HEK293 (cell line): ENCODE results near the gene ZNF792.

Experiments
- CTCF ChIP-seq: fragments of 450-650 bp; formaldehyde crosslinking; IDR thresholded peaks from 2 replicates; pipeline ENCODE4 v1.5.1; 2016; ENCODE audit warnings: missing biosample characterization, missing genetic modification characterization
- FEZF1 ChIP-seq: fragments of 450-650 bp; formaldehyde crosslinking; IDR thresholded peaks from 2 replicates; pipeline ENCODE4 v1.5.1; 2016; ENCODE audit warnings: missing biosample characterization, missing genetic modification characterization
- GLIS1 ChIP-seq: fragments of 450-650 bp; formaldehyde crosslinking; IDR thresholded peaks from 2 replicates; pipeline ENCODE4 v1.5.1; 2016; ENCODE audit warnings: missing biosample characterization, missing genetic modification characterization
- KLF16 ChIP-seq: fragments of 450-650 bp; formaldehyde crosslinking; IDR thresholded peaks from 2 replicates; pipeline ENCODE4 v1.5.1; 2017; ENCODE audit warnings: missing biosample characterization, missing genetic modification characterization
- KLF7 ChIP-seq: fragments of 450-650 bp; formaldehyde crosslinking; IDR thresholded peaks from 2 replicates; pipeline ENCODE4 v1.5.1; 2016; ENCODE audit warnings: missing biosample characterization, missing genetic modification characterization, borderline replicate concordance
- MEIS1 ChIP-seq: sonication (generic); formaldehyde crosslinking; IDR thresholded peaks from 2 replicates; pipeline ENCODE4 v1.8.1; 2022; ENCODE audit warnings: missing genetic modification reagents, mild to moderate bottlenecking, borderline replicate concordance
- SP2 ChIP-seq: fragments of 450-650 bp; formaldehyde crosslinking; IDR thresholded peaks from 2 replicates; pipeline ENCODE4 v1.5.1; 2016; ENCODE audit warnings: missing biosample characterization, missing genetic modification characterization
- YY1 ChIP-seq: fragments of 450-650 bp; formaldehyde crosslinking; IDR thresholded peaks from 2 replicates; pipeline ENCODE4 v1.5.1; 2018; ENCODE audit warnings: missing biosample characterization, missing genetic modification characterization
- ZBTB8A ChIP-seq: fragments of 450-650 bp; formaldehyde crosslinking; IDR thresholded peaks from 2 replicates; pipeline ENCODE4 v1.5.1; 2016; ENCODE audit warnings: missing biosample characterization, missing genetic modification characterization
- ZFP41 ChIP-seq: fragments of 450-650 bp; formaldehyde crosslinking; IDR thresholded peaks from 2 replicates; pipeline ENCODE4 v1.5.1; 2016; ENCODE audit warnings: missing biosample characterization, missing genetic modification characterization, borderline replicate concordance
- ZNF324 ChIP-seq: fragments of 450-650 bp; formaldehyde crosslinking; IDR thresholded peaks from 2 replicates; pipeline ENCODE4 v1.5.1; 2016; ENCODE audit warnings: missing biosample characterization, missing genetic modification characterization
- ZNF529 ChIP-seq: fragments of 450-650 bp; formaldehyde crosslinking; IDR thresholded peaks from 2 replicates; pipeline ENCODE4 v1.5.1; 2017; ENCODE audit warnings: missing genetic modification characterization, missing biosample characterization; ENCODE audit not compliant: insufficient replicate concordance
- ZNF571 ChIP-seq: fragments of 450-650 bp; formaldehyde crosslinking; IDR thresholded peaks from 2 replicates; pipeline ENCODE4 v1.5.0; 2017; ENCODE audit warnings: missing biosample characterization, missing genetic modification characterization
- ZNF600 ChIP-seq: fragments of 450-650 bp; formaldehyde crosslinking; IDR thresholded peaks from 2 replicates; pipeline ENCODE4 v1.5.1; 2016; ENCODE audit warnings: missing biosample characterization, missing genetic modification characterization
- ZNF621 ChIP-seq: fragments of 450-650 bp; formaldehyde crosslinking; IDR thresholded peaks from 2 replicates; pipeline ENCODE4 v1.5.1; 2017; ENCODE audit warnings: missing biosample characterization, missing genetic modification characterization
- ZNF785 ChIP-seq: fragments of 450-650 bp; formaldehyde crosslinking; IDR thresholded peaks from 2 replicates; pipeline ENCODE4 v1.5.1; 2016; ENCODE audit warnings: missing biosample characterization, missing genetic modification characterization
- TF ChIP-seq, protein P1 (sequence below): IDR thresholded peaks from 2 replicates; pipeline ENCODE4 v1.6.1; 2011; ENCODE audit warnings: mild to moderate bottlenecking, low read depth, low read length, borderline replicate concordance
- TF ChIP-seq, protein P2 (sequence below): fragments of 450-650 bp; formaldehyde crosslinking; IDR thresholded peaks from 2 replicates; pipeline ENCODE4 v1.5.1; 2016; ENCODE audit warnings: missing biosample characterization, missing genetic modification characterization, low read depth
- TF ChIP-seq, protein P3 (sequence below): fragments of 450-650 bp; formaldehyde crosslinking; IDR thresholded peaks from 2 replicates; pipeline ENCODE4 v1.5.1; 2017; ENCODE audit warnings: missing biosample characterization, missing genetic modification characterization
- TF ChIP-seq, protein P4 (sequence below): fragments of 450-650 bp; formaldehyde crosslinking; IDR thresholded peaks from 2 replicates; pipeline ENCODE4 v1.5.1; 2016; ENCODE audit warnings: missing biosample characterization, missing genetic modification characterization, borderline replicate concordance
- TF ChIP-seq, protein P5 (sequence below): fragments of 450-650 bp; formaldehyde crosslinking; IDR thresholded peaks from 2 replicates; pipeline ENCODE4 v1.5.1; 2017; ENCODE audit warnings: missing biosample characterization, mild to moderate bottlenecking, missing genetic modification characterization, moderate library complexity

ZNF792 gene

DNA sequence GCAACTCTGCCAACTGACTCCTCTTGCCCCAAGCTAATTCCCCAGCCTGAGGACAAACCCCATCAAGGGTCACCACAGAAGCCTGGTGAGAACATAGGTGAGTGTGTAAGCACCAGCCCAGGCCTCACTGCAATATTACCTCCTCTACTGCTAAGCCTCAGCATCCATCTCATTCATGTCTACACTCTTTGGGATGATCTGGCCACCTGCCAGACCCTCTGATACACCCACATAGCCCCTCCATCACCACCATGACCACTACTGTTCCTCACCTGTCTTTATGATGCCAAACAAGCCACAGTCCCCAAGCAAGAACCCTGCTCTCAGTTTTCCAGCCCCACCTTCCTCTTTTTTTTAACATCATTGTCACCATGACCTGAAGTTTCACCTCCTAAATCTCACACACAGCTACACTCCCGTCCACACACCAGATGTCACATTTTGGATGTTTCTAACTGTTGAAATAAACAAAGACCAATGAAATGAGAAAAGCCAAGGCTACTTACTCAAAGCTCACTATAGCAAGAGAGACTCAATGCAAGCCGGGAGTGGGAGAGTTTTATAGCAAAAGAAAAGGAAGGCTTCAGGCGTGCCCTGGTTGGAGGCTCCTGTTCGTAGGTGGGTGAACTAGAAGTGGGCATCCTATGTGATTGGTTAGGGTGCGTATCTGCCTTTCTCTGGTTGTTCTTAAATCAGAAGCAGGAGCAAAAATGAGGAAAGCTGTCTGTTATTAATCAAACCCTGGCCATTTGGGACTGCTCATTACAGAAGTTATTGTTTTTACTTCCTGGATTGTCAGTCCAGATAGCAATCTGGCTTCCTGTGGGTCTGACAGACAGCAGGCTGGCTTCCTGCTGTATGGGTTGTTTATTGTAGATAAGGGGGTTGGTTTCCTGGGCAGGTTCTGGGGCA lies 2.0 kb downstream of the ZNF792 start (continued):
- TF ChIP-seq SP2 (tag by site-specific recombination) (peak; percentile 54), FEZF1 (tag by site-specific recombination) (peak; percentile 63), ZNF529 (no peak), ZBTB8A (tag by site-specific recombination) (no peak), KLF7 (tag by site-specific recombination) (no peak), ZFP41 (no peak), MEIS1 (no peak), ZNF785 (tag by site-specific recombination) (no peak), CTCF (tag by site-specific recombination) (no peak), YY1 (tag by site-specific recombination) (no peak), ZNF621 (tag by site-specific recombination) (no peak), KLF16 (tag by site-specific recombination) (no peak), ZNF571 (tag by site-specific recombination) (no peak), ZNF600 (tag by site-specific recombination) (no peak), GLIS1 (tag by site-specific recombination) (peak; percentile 65), ZNF324 (no peak)
- TF ChIP-seq, protein P1, sequence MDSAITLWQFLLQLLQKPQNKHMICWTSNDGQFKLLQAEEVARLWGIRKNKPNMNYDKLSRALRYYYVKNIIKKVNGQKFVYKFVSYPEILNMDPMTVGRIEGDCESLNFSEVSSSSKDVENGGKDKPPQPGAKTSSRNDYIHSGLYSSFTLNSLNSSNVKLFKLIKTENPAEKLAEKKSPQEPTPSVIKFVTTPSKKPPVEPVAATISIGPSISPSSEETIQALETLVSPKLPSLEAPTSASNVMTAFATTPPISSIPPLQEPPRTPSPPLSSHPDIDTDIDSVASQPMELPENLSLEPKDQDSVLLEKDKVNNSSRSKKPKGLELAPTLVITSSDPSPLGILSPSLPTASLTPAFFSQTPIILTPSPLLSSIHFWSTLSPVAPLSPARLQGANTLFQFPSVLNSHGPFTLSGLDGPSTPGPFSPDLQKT, result no peak
- TF ChIP-seq, protein P2, sequence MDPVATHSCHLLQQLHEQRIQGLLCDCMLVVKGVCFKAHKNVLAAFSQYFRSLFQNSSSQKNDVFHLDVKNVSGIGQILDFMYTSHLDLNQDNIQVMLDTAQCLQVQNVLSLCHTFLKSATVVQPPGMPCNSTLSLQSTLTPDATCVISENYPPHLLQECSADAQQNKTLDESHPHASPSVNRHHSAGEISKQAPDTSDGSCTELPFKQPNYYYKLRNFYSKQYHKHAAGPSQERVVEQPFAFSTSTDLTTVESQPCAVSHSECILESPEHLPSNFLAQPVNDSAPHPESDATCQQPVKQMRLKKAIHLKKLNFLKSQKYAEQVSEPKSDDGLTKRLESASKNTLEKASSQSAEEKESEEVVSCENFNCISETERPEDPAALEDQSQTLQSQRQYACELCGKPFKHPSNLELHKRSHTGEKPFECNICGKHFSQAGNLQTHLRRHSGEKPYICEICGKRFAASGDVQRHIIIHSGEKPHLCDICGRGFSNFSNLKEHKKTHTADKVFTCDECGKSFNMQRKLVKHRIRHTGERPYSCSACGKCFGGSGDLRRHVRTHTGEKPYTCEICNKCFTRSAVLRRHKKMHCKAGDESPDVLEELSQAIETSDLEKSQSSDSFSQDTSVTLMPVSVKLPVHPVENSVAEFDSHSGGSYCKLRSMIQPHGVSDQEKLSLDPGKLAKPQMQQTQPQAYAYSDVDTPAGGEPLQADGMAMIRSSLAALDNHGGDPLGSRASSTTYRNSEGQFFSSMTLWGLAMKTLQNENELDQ (tag by site-specific recombination), result no peak
- TF ChIP-seq, protein P3, sequence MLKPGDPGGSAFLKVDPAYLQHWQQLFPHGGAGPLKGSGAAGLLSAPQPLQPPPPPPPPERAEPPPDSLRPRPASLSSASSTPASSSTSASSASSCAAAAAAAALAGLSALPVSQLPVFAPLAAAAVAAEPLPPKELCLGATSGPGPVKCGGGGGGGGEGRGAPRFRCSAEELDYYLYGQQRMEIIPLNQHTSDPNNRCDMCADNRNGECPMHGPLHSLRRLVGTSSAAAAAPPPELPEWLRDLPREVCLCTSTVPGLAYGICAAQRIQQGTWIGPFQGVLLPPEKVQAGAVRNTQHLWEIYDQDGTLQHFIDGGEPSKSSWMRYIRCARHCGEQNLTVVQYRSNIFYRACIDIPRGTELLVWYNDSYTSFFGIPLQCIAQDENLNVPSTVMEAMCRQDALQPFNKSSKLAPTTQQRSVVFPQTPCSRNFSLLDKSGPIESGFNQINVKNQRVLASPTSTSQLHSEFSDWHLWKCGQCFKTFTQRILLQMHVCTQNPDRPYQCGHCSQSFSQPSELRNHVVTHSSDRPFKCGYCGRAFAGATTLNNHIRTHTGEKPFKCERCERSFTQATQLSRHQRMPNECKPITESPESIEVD (tag by site-specific recombination), result no peak
- TF ChIP-seq, protein P4, sequence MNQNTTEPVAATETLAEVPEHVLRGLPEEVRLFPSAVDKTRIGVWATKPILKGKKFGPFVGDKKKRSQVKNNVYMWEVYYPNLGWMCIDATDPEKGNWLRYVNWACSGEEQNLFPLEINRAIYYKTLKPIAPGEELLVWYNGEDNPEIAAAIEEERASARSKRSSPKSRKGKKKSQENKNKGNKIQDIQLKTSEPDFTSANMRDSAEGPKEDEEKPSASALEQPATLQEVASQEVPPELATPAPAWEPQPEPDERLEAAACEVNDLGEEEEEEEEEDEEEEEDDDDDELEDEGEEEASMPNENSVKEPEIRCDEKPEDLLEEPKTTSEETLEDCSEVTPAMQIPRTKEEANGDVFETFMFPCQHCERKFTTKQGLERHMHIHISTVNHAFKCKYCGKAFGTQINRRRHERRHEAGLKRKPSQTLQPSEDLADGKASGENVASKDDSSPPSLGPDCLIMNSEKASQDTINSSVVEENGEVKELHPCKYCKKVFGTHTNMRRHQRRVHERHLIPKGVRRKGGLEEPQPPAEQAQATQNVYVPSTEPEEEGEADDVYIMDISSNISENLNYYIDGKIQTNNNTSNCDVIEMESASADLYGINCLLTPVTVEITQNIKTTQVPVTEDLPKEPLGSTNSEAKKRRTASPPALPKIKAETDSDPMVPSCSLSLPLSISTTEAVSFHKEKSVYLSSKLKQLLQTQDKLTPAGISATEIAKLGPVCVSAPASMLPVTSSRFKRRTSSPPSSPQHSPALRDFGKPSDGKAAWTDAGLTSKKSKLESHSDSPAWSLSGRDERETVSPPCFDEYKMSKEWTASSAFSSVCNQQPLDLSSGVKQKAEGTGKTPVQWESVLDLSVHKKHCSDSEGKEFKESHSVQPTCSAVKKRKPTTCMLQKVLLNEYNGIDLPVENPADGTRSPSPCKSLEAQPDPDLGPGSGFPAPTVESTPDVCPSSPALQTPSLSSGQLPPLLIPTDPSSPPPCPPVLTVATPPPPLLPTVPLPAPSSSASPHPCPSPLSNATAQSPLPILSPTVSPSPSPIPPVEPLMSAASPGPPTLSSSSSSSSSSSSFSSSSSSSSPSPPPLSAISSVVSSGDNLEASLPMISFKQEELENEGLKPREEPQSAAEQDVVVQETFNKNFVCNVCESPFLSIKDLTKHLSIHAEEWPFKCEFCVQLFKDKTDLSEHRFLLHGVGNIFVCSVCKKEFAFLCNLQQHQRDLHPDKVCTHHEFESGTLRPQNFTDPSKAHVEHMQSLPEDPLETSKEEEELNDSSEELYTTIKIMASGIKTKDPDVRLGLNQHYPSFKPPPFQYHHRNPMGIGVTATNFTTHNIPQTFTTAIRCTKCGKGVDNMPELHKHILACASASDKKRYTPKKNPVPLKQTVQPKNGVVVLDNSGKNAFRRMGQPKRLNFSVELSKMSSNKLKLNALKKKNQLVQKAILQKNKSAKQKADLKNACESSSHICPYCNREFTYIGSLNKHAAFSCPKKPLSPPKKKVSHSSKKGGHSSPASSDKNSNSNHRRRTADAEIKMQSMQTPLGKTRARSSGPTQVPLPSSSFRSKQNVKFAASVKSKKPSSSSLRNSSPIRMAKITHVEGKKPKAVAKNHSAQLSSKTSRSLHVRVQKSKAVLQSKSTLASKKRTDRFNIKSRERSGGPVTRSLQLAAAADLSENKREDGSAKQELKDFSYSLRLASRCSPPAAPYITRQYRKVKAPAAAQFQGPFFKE (tag by site-specific recombination), result no peak
- TF ChIP-seq, protein P5, sequence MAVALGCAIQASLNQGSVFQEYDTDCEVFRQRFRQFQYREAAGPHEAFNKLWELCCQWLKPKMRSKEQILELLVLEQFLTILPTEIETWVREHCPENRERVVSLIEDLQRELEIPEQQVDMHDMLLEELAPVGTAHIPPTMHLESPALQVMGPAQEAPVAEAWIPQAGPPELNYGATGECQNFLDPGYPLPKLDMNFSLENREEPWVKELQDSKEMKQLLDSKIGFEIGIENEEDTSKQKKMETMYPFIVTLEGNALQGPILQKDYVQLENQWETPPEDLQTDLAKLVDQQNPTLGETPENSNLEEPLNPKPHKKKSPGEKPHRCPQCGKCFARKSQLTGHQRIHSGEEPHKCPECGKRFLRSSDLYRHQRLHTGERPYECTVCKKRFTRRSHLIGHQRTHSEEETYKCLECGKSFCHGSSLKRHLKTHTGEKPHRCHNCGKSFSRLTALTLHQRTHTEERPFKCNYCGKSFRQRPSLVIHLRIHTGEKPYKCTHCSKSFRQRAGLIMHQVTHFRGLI (tag by site-specific recombination), result no peak
- TF ChIP-seq, all 188 proteins: peak for 13
